K562 (cell line): ENCODE data around the gene FOXN3. TPM values are rescaled to one million over a fixed set of nuclear protein-coding genes. Genes with fewer than 3 reads are reported as not detected.

ENCODE experiments used
- ATAC-seq: fragments of 200-7000 bp; cut with Tn5 transposase; 3 replicates; pipeline ENCODE4 v1.9.1; 2020; ENCODE audit warnings: moderate library complexity
- BruUV-seq: library from RNA; stranded (reverse); fragments of 400-500 nt; replicated peaks from 2 replicates; lab custom pipeline; 2021; lab: Mats Ljungman, UMichigan
- CTCF ChIA-PET: fragments of 300-600 bp; formaldehyde crosslinking; extraction: SDS; loops from one replicate; lab custom pipeline; 2021; ENCODE audit warnings: low intra/inter-chr PET ratio; lab: Yijun Ruan, JAX
- POLR2A ChIA-PET: fragments of 300-600, 350-650 bp; sonication (Branson Sonifier 250); formaldehyde crosslinking; extraction: SDS; loops from one replicate; lab custom pipeline; 2021; ENCODE audit warnings: antibody characterized with exemption, inconsistent platforms; lab: Yijun Ruan, JAX
- DNase-seq, 4 experiments: peaks; one replicate each; pipeline versions ENCODE4 v3.0.0 to v3.0.0-alpha.2; 2011 to 2018; ENCODE audit warnings: low spot score in 3 of 4, mixed read lengths in 3 of 4; ENCODE audit errors: extremely low read depth in 1 of 4
- FAIRE-seq: peaks from 2 replicates; lab custom pipeline; 2011; peaks lifted over from hg19 to GRCh38; lab: Jason Lieb, UNC
- H2AFZ ChIP-seq: 2 replicates; pipeline ENCODE4 v1.6.0; 2011; ENCODE audit warnings: low read depth, low read length, control low read depth, inconsistent platforms
- H3K27ac ChIP-seq: fragments of 200-600 bp; 3 replicates; pipeline ENCODE4 v1.8.0; 2011; ENCODE audit warnings: low read depth, mild to moderate bottlenecking, control low read depth, inconsistent platforms, low read length, moderate library complexity, mixed read lengths; ENCODE audit errors: extremely low read depth
- H3K27me3 ChIP-seq, 2 experiments: fragments of 300-600 bp in 1 of 2; 2 replicates in 1 of 2; 3 replicates in 1 of 2; pipeline versions ENCODE4 v1.6.0 to v1.8.0; 2011; ENCODE audit warnings: inconsistent platforms in 2 of 2, low read length in 2 of 2, mild to moderate bottlenecking in 1 of 2, mixed read lengths in 1 of 2, moderate library complexity in 1 of 2; ENCODE audit not compliant: control insufficient read depth in 2 of 2, insufficient read depth in 2 of 2
- H3K36me3 ChIP-seq: fragments of 300-600 bp; 3 replicates; pipeline ENCODE4 v1.8.0; 2011; ENCODE audit warnings: mild to moderate bottlenecking, low read length, inconsistent platforms; ENCODE audit not compliant: control insufficient read depth, insufficient read depth
- H3K4me1 ChIP-seq, 2 experiments: fragments of 200-600 bp in 1 of 2; replicated peaks in 1 of 2; 2 replicates in 1 of 2; 3 replicates in 1 of 2; pipeline versions ENCODE4 v1.5.1 to v1.8.0; 2011; ENCODE audit warnings: inconsistent platforms in 2 of 2, low read length in 2 of 2, mild to moderate bottlenecking in 1 of 2, mixed read lengths in 1 of 2, moderate library complexity in 1 of 2; ENCODE audit not compliant: control insufficient read depth in 2 of 2, insufficient read depth in 2 of 2
- H3K4me2 ChIP-seq: 2 replicates; pipeline ENCODE4 v1.6.1; 2011; ENCODE audit warnings: low read length, control low read depth, inconsistent platforms, mixed read lengths; ENCODE audit not compliant: insufficient read depth
- H3K4me3 ChIP-seq: fragments of 200-600 bp; sonication (generic), shearing (Covaris generic); 2 replicates; pipeline ENCODE4 v1.5.1; 2016; ENCODE audit warnings: control low read depth, inconsistent platforms
- H3K79me2 ChIP-seq: fragments of 200-600 bp; 3 replicates; pipeline ENCODE4 v1.8.0; 2011; ENCODE audit warnings: low read length, inconsistent platforms; ENCODE audit not compliant: control insufficient read depth, insufficient read depth
- H3K9ac ChIP-seq, 2 experiments: 2 replicates each; pipeline versions ENCODE4 v1.6.0 to v1.6.1; 2011; ENCODE audit warnings: low read depth in 2 of 2, low read length in 2 of 2, control low read depth in 1 of 2, inconsistent platforms in 1 of 2, mild to moderate bottlenecking in 1 of 2, mixed read lengths in 1 of 2; ENCODE audit not compliant: insufficient read depth in 1 of 2
- H3K9me1 ChIP-seq: one replicate; pipeline ENCODE4 v1.6.0; 2011; ENCODE audit warnings: inconsistent platforms, mild to moderate bottlenecking, low read length, moderate library complexity; ENCODE audit not compliant: control insufficient read depth, insufficient read depth
- H3K9me3 ChIP-seq: replicated peaks from 2 replicates; pipeline ENCODE4 v1.5.1; 2011; ENCODE audit warnings: low read depth, low read length, inconsistent platforms; ENCODE audit not compliant: control insufficient read depth, insufficient read depth
- H4K20me1 ChIP-seq: replicated peaks from 2 replicates; pipeline ENCODE4 v1.6.1; 2011; ENCODE audit warnings: low read length, inconsistent platforms, mixed read lengths; ENCODE audit not compliant: control insufficient read depth, insufficient read depth
- CBX8 ChIP-seq: fragments of 200-600 bp; sonication (generic); IDR thresholded peaks from 2 replicates; pipeline ENCODE4 v1.6.1; 2012; ENCODE audit warnings: borderline replicate concordance, mixed run types, low read depth, mild to moderate bottlenecking, moderate library complexity, mixed read lengths, low read length, control low read depth, inconsistent platforms; ENCODE audit not compliant: poor library complexity, severe bottlenecking; ENCODE audit errors: extremely low read depth
- POLR3G ChIP-seq: IDR thresholded peaks from 2 replicates; pipeline ENCODE4 v1.6.1; 2011; ENCODE audit not compliant: insufficient read length, insufficient replicate concordance; ENCODE audit errors: extremely low read depth
- PRPF4 ChIP-seq: fragments of 200-400 bp; formaldehyde crosslinking; IDR thresholded peaks from one replicate; pipeline ENCODE4 v1.6.1; 2017; ENCODE audit warnings: low read length, low read depth, mild to moderate bottlenecking; ENCODE audit not compliant: insufficient read depth, poor library complexity, severe bottlenecking
- RBM22 ChIP-seq: fragments of 200-400 bp; formaldehyde crosslinking; IDR thresholded peaks from 2 replicates; pipeline ENCODE4 v1.6.1; 2018; ENCODE audit warnings: low read length, low read depth; ENCODE audit not compliant: poor library complexity, severe bottlenecking
- RNF2 ChIP-seq: sonication (generic); IDR thresholded peaks from 2 replicates; pipeline ENCODE4 v1.6.1; 2016
- XRCC3 ChIP-seq: fragments of 450-650 bp; IDR thresholded peaks from 2 replicates; pipeline ENCODE4 v1.6.1; 2017; ENCODE audit warnings: mild to moderate bottlenecking, moderate library complexity
- ZBTB33 ChIP-seq: sonication (generic); formaldehyde crosslinking; IDR thresholded peaks from 2 replicates; pipeline ENCODE4 v1.8.1; 2023; ENCODE audit warnings: mild to moderate bottlenecking, missing genetic modification reagents
- WGBS: fragments of 100-300 bp; shearing (Covaris generic); methylation state at CpG from one replicate; pipeline ENCODE4 v1.1.6; 2016; ENCODE audit warnings: low coverage, mixed read lengths; ENCODE audit not compliant: insufficient coverage; ENCODE audit errors: missing lambda C conversion rate; 5-methylcytosine and 5-hydroxymethylcytosine counted together
- in situ Hi-C: fragments of 300-500 bp; cut with MboI; formaldehyde crosslinking; loops from 4 replicates; pipeline ENCODE4 v1.15.0; 2018; ENCODE audit warnings: inconsistent platforms, mixed read lengths
- intact Hi-C: fragments of 100-400 bp; cut with micrococcal nuclease; formaldehyde crosslinking; loops from 2 replicates; pipeline ENCODE4 v1.14.2; 2022
- polyA plus RNA-seq, 8 experiments: library from polyadenylated mRNA; depleted of rRNA in 4 of 8; stranded (reverse) in 5 of 8; unstranded in 3 of 8; fragments of >200 nt; fragmentation: Nextera tagmentation in 2 of 8; fragmentation: Illumina TruSeq in 1 of 8; extraction: Ambion mirVana in 2 of 8; extraction: Trizol in 1 of 8; gene quantifications; 2 replicates each; pipeline versions ENCODE4 v1.2.1 to v1.2.3, GENCODE V29; 2011 to 2014; ENCODE audit warnings: inconsistent platforms in 1 of 8, missing spikeins in 1 of 8
- total RNA-seq, 7 experiments: library from RNA; depleted of rRNA in 6 of 7; stranded (reverse); fragments of >200 nt in 6 of 7; fragmentation: Illumina TruSeq in 2 of 7; extraction: Trizol in 2 of 7; gene quantifications; 2 replicates each; pipeline versions ENCODE4 v1.2.1 to v1.2.3, GENCODE V29; 2011 to 2021; ENCODE audit warnings: low replicate concordance in 1 of 7
- TF ChIP-seq, protein P1 (sequence below), 2 experiments: fragments of 200-800 bp in 1 of 2; sonication (Bioruptor generic) in 1 of 2; sonication (generic) in 1 of 2; formaldehyde crosslinking in 1 of 2; IDR thresholded peaks in 1 of 2; conservative IDR thresholded peaks in 1 of 2; 2 replicates each; pipeline versions ENCODE4 v1.5.0 to v1.6.1; 2016 to 2020; ENCODE audit warnings: missing compliant biosample characterization in 1 of 2, missing genetic modification characterization in 1 of 2, missing genetic modification reagents in 1 of 2

Gene FOXN3
- total and polyA plus RNA-seq, 9 of the 15 experiments (the other 6 are each of a cell fraction or from before 2014, with no cell fraction given), result 0.07 to 1.3 (median 0.40) TPM

DNA sequence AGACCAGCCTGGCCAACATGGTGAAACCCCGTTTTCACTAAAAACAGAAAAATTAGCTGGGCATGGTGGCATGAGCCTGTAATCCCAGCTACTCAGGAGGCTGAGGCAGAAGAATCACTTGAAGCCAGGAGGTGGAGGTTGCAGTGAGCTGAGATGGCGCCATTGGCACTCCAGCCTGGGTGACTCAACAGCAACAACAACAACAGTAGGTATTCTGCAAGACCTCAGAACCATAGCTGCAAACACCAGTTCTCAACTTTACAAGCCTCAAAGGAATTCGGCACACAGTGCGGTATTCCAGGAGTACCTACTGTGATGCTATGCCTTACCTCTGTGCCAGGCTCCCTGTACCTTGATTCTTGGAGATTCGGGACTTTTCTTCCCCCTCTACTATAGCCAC, 15.8 kb downstream of the FOXN3 start (continued):
- TF ChIP-seq ZBTB33 (CRISPR knock-in tag), result no peak
- no peak for TF ChIP-seq CBX8
- TF ChIP-seq RNF2, result no peak
- no peak for TF ChIP-seq XRCC3
- no peak for TF ChIP-seq RBM22

DNA sequence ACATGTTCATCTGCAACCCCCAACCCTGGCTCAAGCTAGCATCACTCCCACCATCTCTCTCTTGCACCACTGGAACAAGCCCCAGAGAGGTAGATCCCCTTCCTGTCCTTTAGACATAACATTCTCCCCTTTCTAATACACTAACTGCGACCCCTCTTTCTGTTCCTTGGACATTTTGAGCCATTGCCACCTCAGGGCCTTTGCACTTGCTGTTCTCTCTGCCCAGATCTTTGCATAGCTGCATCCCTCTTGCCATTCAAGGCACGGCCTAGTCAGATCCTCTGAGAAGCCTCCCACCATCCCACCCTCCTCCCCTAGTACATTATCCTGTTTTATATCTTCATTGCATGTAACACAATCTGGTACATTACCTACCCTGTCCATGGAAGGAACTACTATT, 16.5 kb downstream of the FOXN3 start:
- DNase-seq (no peak), FAIRE-seq (no peak), ATAC-seq (no peak)
- intact Hi-C loops, result no loop called here
- Histone ChIP-seq H3K4me2 (no peak overlapping the region), H3K36me3 (no peaks in the 10 kb centered on the region), H2AFZ (no peak overlapping the region), H3K27ac (no peak overlapping the region), H3K79me2 (no peaks in the 10 kb centered on the region), H3K27me3 (peaks cover 0 to 9% of the 10 kb centered on the region in 2 experiments; a peak in 1 of 5 replicates), H4K20me1 (no peaks in the 10 kb centered on the region; the same call in 1 of the 2 replicates), H3K4me1 (no peaks in the 10 kb centered on the region), H3K9ac (no peak overlapping the region), H3K4me3 (no peak overlapping the region), H3K9me1 (no peaks in the 10 kb centered on the region), H3K9me3 (no peaks in the 10 kb centered on the region)
- TF ChIP-seq POLR3G (no peak), PRPF4 (no peak)
- TF ChIP-seq, protein P1, sequence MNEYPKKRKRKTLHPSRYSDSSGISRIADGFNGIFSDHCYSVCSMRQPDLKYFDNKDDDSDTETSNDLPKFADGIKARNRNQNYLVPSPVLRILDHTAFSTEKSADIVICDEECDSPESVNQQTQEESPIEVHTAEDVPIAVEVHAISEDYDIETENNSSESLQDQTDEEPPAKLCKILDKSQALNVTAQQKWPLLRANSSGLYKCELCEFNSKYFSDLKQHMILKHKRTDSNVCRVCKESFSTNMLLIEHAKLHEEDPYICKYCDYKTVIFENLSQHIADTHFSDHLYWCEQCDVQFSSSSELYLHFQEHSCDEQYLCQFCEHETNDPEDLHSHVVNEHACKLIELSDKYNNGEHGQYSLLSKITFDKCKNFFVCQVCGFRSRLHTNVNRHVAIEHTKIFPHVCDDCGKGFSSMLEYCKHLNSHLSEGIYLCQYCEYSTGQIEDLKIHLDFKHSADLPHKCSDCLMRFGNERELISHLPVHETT (CRISPR knock-in tag; conservative IDR thresholded peaks at IDR 0.05 in 1 of 2, IDR thresholded peaks at IDR 0.05 in 1 of 2), result no peak
- BruUV-seq, result no TSS peak
- WGBS, result 0% methylated on average over 2 of the region's 2 CpGs
- in situ Hi-C loops, result no loop called here
- POLR2A ChIA-PET, result interaction anchor here (0.7 kb wide), 1 partner anchor 263 kb away, joined by 4 read pairs; no protein-coding TSS in a partner anchor
- CTCF ChIA-PET, result no interaction called here
